HepG2 (cell line): Measurements from ENCODE around the gene SLC18A3. TPM values are rescaled to one million over a fixed set of nuclear protein-coding genes. Genes with fewer than 3 reads are reported as not detected.

ENCODE experiments used
- ATAC-seq: fragments of 200-7000 bp; cut with Tn5 transposase; 3 replicates; pipeline ENCODE4 v1.9.1; 2020; ENCODE audit warnings: mild to moderate bottlenecking, moderate library complexity
- BruUV-seq: library from RNA; stranded (reverse); fragments of 400-500 nt; replicated peaks from 2 replicates; lab custom pipeline; 2021; lab: Mats Ljungman, UMichigan
- CTCF ChIA-PET: fragments of 300-600 bp; formaldehyde crosslinking; extraction: SDS; loops from one replicate; lab custom pipeline; 2021; ENCODE audit warnings: low total read pairs, inconsistent platforms, low intra/inter-chr PET ratio; lab: Yijun Ruan, JAX
- POLR2A ChIA-PET: fragments of 350-600 bp; sonication (Branson Sonifier 250); formaldehyde crosslinking; loops from one replicate; lab custom pipeline; 2020; ENCODE audit warnings: antibody characterized with exemption, inconsistent platforms; lab: Yijun Ruan, JAX
- DNase-seq: peaks from one replicate; pipeline ENCODE4 v3.0.0-alpha.2; 2015; ENCODE audit warnings: low spot score
- FAIRE-seq: peaks from 3 replicates; lab custom pipeline; 2011; peaks lifted over from hg19 to GRCh38; lab: Jason Lieb, UNC
- H2AFZ ChIP-seq: one replicate; pipeline ENCODE4 v1.6.1; 2011; ENCODE audit warnings: low read length, inconsistent platforms
- H3K27ac ChIP-seq: fragments of 300-600 bp; 3 replicates; pipeline ENCODE4 v1.8.0; 2011; ENCODE audit warnings: mixed run types, mild to moderate bottlenecking, mixed read lengths, low read length, inconsistent platforms; ENCODE audit not compliant: insufficient read depth; ENCODE audit errors: extremely low read length
- H3K27me3 ChIP-seq, 2 experiments: fragments of 200-600 bp in 1 of 2; 2 replicates in 1 of 2; 3 replicates in 1 of 2; pipeline versions ENCODE4 v1.6.0 to v1.8.0; 2011; ENCODE audit warnings: low read length in 2 of 2, mild to moderate bottlenecking in 2 of 2, moderate library complexity in 2 of 2, inconsistent platforms in 1 of 2; ENCODE audit not compliant: insufficient read depth in 2 of 2, control insufficient read depth in 1 of 2
- H3K36me3 ChIP-seq, 2 experiments: fragments of 200-600 bp in 1 of 2; replicated peaks in 1 of 2; 2 replicates in 1 of 2; 3 replicates in 1 of 2; pipeline versions ENCODE4 v1.5.1 to v1.8.0; 2011; ENCODE audit warnings: low read length in 2 of 2, inconsistent platforms in 1 of 2; ENCODE audit not compliant: insufficient read depth in 2 of 2, control insufficient read depth in 1 of 2
- H3K4me1 ChIP-seq: 2 replicates; pipeline ENCODE4 v1.5.1; 2012; ENCODE audit warnings: low read length, inconsistent platforms; ENCODE audit not compliant: insufficient read depth
- H3K4me2 ChIP-seq: 2 replicates; pipeline ENCODE4 v1.6.0; 2011; ENCODE audit warnings: low read depth, low read length, inconsistent platforms
- H3K4me3 ChIP-seq, 3 experiments: fragments of 200-600 bp in 1 of 3; sonication (generic), shearing (Covaris generic) in 1 of 3; replicated peaks in 1 of 3; 2 replicates each; pipeline ENCODE4 v1.5.1; 2011 to 2016; ENCODE audit warnings: low read length in 3 of 3, inconsistent platforms in 2 of 3, low read depth in 2 of 3, mild to moderate bottlenecking in 2 of 3, control low read depth in 1 of 3, mixed read lengths in 1 of 3; ENCODE audit not compliant: insufficient read depth in 1 of 3
- H3K79me2 ChIP-seq: one replicate; pipeline ENCODE4 v1.6.1; 2011; ENCODE audit warnings: low read length, inconsistent platforms; ENCODE audit not compliant: insufficient read depth
- H3K9ac ChIP-seq: 2 replicates; pipeline ENCODE4 v1.6.0; 2011; ENCODE audit warnings: mild to moderate bottlenecking, low read depth, low read length, inconsistent platforms; ENCODE audit not compliant: insufficient read depth
- H3K9me3 ChIP-seq: 2 replicates; pipeline ENCODE4 v1.5.1; 2012; ENCODE audit warnings: mild to moderate bottlenecking, low read length
- H4K20me1 ChIP-seq: 2 replicates; pipeline ENCODE4 v1.6.0; 2011; ENCODE audit warnings: inconsistent platforms, mild to moderate bottlenecking, low read length, moderate library complexity; ENCODE audit not compliant: insufficient read depth
- BATF2 ChIP-seq: sonication (generic); formaldehyde crosslinking; IDR thresholded peaks from 2 replicates; pipeline ENCODE4 v1.8.0; 2022; ENCODE audit warnings: mild to moderate bottlenecking, missing genetic modification reagents, moderate library complexity
- FOXC1 ChIP-seq: sonication (generic); formaldehyde crosslinking; IDR thresholded peaks from 2 replicates; pipeline ENCODE4 v1.8.0; 2022; ENCODE audit warnings: mild to moderate bottlenecking, missing genetic modification reagents, borderline replicate concordance
- NFE2 ChIP-seq: sonication (generic); formaldehyde crosslinking; IDR thresholded peaks from 2 replicates; pipeline ENCODE4 v1.4.0; 2020; ENCODE audit warnings: missing genetic modification reagents
- TSC22D2 ChIP-seq: sonication (generic); formaldehyde crosslinking; IDR thresholded peaks from 2 replicates; pipeline ENCODE4 v1.5.1; 2020; ENCODE audit warnings: missing genetic modification reagents, mild to moderate bottlenecking, borderline replicate concordance
- ZNF580 ChIP-seq: IDR thresholded peaks from 2 replicates; pipeline ENCODE4 v1.6.1; 2016; ENCODE audit warnings: low read depth, borderline replicate concordance
- ZNF878 ChIP-seq: sonication (generic); formaldehyde crosslinking; IDR thresholded peaks from 2 replicates; pipeline ENCODE4 v1.8.1; 2023; ENCODE audit warnings: mild to moderate bottlenecking, missing genetic modification reagents, moderate library complexity
- WGBS: methylation state at CpG from one replicate; pipeline ENCODE4 v1.1.6; 2017; ENCODE audit warnings: low lambda C conversion rate; 5-methylcytosine and 5-hydroxymethylcytosine counted together
- in situ Hi-C: cut with HindIII; loops from 2 replicates; pipeline ENCODE4 v1.10.0; 2017; ENCODE audit warnings: low pct_unique_long_range_greater_than_20kb; ENCODE audit not compliant: extremely low pct_ligation_motif_present
- intact Hi-C: fragments of 100-400 bp; cut with micrococcal nuclease; formaldehyde crosslinking; loops from one replicate; pipeline ENCODE4 v1.10.0; 2022; ENCODE audit not compliant: unreplicated experiment
- polyA plus RNA-seq, 8 experiments: library from polyadenylated mRNA; depleted of rRNA in 3 of 8; stranded (reverse) in 7 of 8; unstranded in 1 of 8; fragments of >200 nt; fragmentation: Illumina TruSeq in 4 of 8; extraction: Trizol in 4 of 8; gene quantifications; 2 replicates each; pipeline versions ENCODE4 v1.2.1 to v1.2.3, GENCODE V29; 2011 to 2016; ENCODE audit warnings: low read depth in 4 of 8, missing spikeins in 1 of 8, mixed read lengths in 1 of 8; ENCODE audit not compliant: insufficient read depth in 1 of 8
- total RNA-seq, 5 experiments: library from RNA; depleted of rRNA; stranded (reverse); fragments of >200 nt; fragmentation: Illumina TruSeq; extraction: Trizol; gene quantifications; 2 replicates each; pipeline ENCODE4 v1.2.3, GENCODE V29; 2016; ENCODE audit warnings: low read depth in 1 of 5
- TF ChIP-seq, protein P1 (sequence below): sonication (generic); formaldehyde crosslinking; IDR thresholded peaks from 2 replicates; pipeline ENCODE4 v1.8.0; 2022; ENCODE audit warnings: mild to moderate bottlenecking, missing genetic modification reagents

SLC18A3 gene
- total and polyA plus RNA-seq, 2 of the 13 experiments (the other 11 are each of a cell fraction or from before 2014, with no cell fraction given), result not detected

- Histone ChIP-seq H3K79me2 (no peaks in the 10 kb centered on the region), H3K27ac (no peak overlapping the region), H3K9me3 (no peaks in the 10 kb centered on the region), H3K27me3 (0 out of 5 replicates have a peak, but pooled peaks cover 0 to 6% of the 10 kb centered on the region in 2 experiments), H2AFZ (no peak overlapping the region), H3K9ac (no peak overlapping the region), H3K4me2 (no peak overlapping the region), H3K36me3 (no peaks in the 10 kb centered on the region), H3K4me3 (no peak overlapping the region), H3K4me1 (no peaks in the 10 kb centered on the region), H4K20me1 (no peaks in the 10 kb centered on the region)
- ChIA-PET CTCF (no interaction called here), POLR2A (no interaction called here)
- intact Hi-C loops, result no loop called here
- DNase-seq (no peak), FAIRE-seq (no peak), ATAC-seq (no peak)
- in situ Hi-C loops, result loop anchor here (25.0 kb wide), 1 partner anchor 633 kb away; no protein-coding TSS in a partner anchor
- TF ChIP-seq FOXC1 (CRISPR knock-in tag), result no peak
- no peak for TF ChIP-seq BATF2 (CRISPR knock-in tag)
- TF ChIP-seq TSC22D2 (CRISPR knock-in tag), result no peak
- no peak for TF ChIP-seq NFE2 (CRISPR knock-in tag)
- no peak for TF ChIP-seq ZNF878
- no peak for TF ChIP-seq ZNF580
- TF ChIP-seq, protein P1, sequence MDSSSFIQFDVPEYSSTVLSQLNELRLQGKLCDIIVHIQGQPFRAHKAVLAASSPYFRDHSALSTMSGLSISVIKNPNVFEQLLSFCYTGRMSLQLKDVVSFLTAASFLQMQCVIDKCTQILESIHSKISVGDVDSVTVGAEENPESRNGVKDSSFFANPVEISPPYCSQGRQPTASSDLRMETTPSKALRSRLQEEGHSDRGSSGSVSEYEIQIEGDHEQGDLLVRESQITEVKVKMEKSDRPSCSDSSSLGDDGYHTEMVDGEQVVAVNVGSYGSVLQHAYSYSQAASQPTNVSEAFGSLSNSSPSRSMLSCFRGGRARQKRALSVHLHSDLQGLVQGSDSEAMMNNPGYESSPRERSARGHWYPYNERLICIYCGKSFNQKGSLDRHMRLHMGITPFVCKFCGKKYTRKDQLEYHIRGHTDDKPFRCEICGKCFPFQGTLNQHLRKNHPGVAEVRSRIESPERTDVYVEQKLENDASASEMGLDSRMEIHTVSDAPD (CRISPR knock-in tag), result no peak
- BruUV-seq, result no TSS peak
- 3% methylated on average over 2 of the region's 2 CpGs for WGBS
These were observed 30.5 kb upstream of the SLC18A3 start for GRCh38 chr10:49579621-49580020.
